HG03460 (cell line): ENCODE results near the gene PRG2.

Experiments used
- ATAC-seq: cut with Tn5 transposase; IDR thresholded peaks from one replicate; pipeline ENCODE4 v1.9.1; 2021; ENCODE audit not compliant: unreplicated experiment

Gene PRG2

GRCh38 chr11:57397394-57397990 lies 7.0 kb upstream of the PRG2 start:
- no peak for ATAC-seq

- no peak for ATAC-seq
Observed at GRCh38 chr11:57396744-57397143, 6.3 kb upstream of the PRG2 start.

- no peak for ATAC-seq
Observed at GRCh38 chr11:57395905-57396623, 5.6 kb upstream of the PRG2 start.

- ATAC-seq, result no peak
Observed at GRCh38 chr11:57394203-57394965, 3.9 kb upstream of the PRG2 start.

- no peak for ATAC-seq
Observed at GRCh38 chr11:57392763-57393105, 2.3 kb upstream of the PRG2 start.

- no peak for ATAC-seq
Observed at GRCh38 chr11:57392066-57392762, 1.8 kb upstream of the PRG2 start.

- no peak for ATAC-seq
Observed at GRCh38 chr11:57391539-57391938, 1.1 kb upstream of the PRG2 start.

- no peak for ATAC-seq
Observed at GRCh38 chr11:57391111-57391510, 661 bp upstream of the PRG2 start.

- ATAC-seq, result no peak
Observed at GRCh38 chr11:57387289-57388030, 3.0 kb downstream of the PRG2 start.

- ATAC-seq, result no peak
Observed at GRCh38 chr11:57386178-57386940, 4.1 kb downstream of the PRG2 start.

GRCh38 chr11:57380975-57381374 lies 9.5 kb downstream of the PRG2 start, which contains the start of gene PRG3:
Gene PRG3 (minus strand): TSS chr11:57381150. CDS start chr11:57380708, 442 bp downstream.
- no peak for ATAC-seq

- ATAC-seq, result no peak
Observed at GRCh38 chr11:57379732-57380131, 10.7 kb downstream of the PRG2 start.

GRCh38 chr11:57378186-57378585 lies 12.3 kb downstream of the PRG2 start:
- no peak for ATAC-seq

- no peak for ATAC-seq
Observed at GRCh38 chr11:57377107-57377506, 13.3 kb downstream of the PRG2 start.

GRCh38 chr11:57376095-57377090 lies 14.1 kb downstream of the PRG2 start:
- ATAC-seq, result no peak

- ATAC-seq, result no peak
Observed at GRCh38 chr11:57375490-57375889, 15.0 kb downstream of the PRG2 start.

- ATAC-seq, result no peak
Observed at GRCh38 chr11:57374966-57375365, 15.5 kb downstream of the PRG2 start.

GRCh38 chr11:57373146-57373545 lies 17.3 kb downstream of the PRG2 start:
- no peak for ATAC-seq

GRCh38 chr11:57370941-57371340 lies 19.5 kb downstream of the PRG2 start:
- ATAC-seq, result no peak
